Endothelial cell (in vitro differentiated cells): ENCODE measurements around the gene HS2ST1. TPM values are rescaled to one million over a fixed set of nuclear protein-coding genes. Genes with fewer than 3 reads are reported as not detected.
"Not testable (repeated sequence)": the region's sequence is repeated elsewhere in the genome, so short reads cannot be mapped to it uniquely, and the experiment has no call there.

Experiments
- DNase-seq: peaks from one replicate; pipeline ENCODE4 v3.0.0; 2021; ENCODE audit warnings: low spot score
- H3K27ac Mint-ChIP-seq: one replicate; pipeline ENCODE4 v1.8.0; 2021; ENCODE audit warnings: mixed read lengths, inconsistent platforms; ENCODE audit not compliant: unreplicated experiment
- H3K27me3 Mint-ChIP-seq: one replicate; pipeline ENCODE4 v1.8.0; 2021; ENCODE audit warnings: mild to moderate bottlenecking, moderate library complexity, mixed read lengths, inconsistent platforms; ENCODE audit not compliant: unreplicated experiment
- H3K36me3 Mint-ChIP-seq: one replicate; pipeline ENCODE4 v1.8.0; 2021; ENCODE audit warnings: mild to moderate bottlenecking, low read depth, mixed read lengths, inconsistent platforms; ENCODE audit not compliant: unreplicated experiment
- H3K4me1 Mint-ChIP-seq: one replicate; pipeline ENCODE4 v1.8.0; 2021; ENCODE audit warnings: mild to moderate bottlenecking, mixed read lengths, inconsistent platforms; ENCODE audit not compliant: unreplicated experiment
- H3K4me3 Mint-ChIP-seq: one replicate; pipeline ENCODE4 v1.8.0; 2021; ENCODE audit warnings: mild to moderate bottlenecking, mixed read lengths, inconsistent platforms; ENCODE audit not compliant: unreplicated experiment
- H3K9me3 Mint-ChIP-seq: one replicate; pipeline ENCODE4 v1.8.0; 2021; ENCODE audit warnings: mixed read lengths, inconsistent platforms; ENCODE audit not compliant: unreplicated experiment
- long read RNA-seq: library from polyadenylated mRNA; unstranded; transcript quantifications from one replicate; pipeline ENCODE4 v2.0.0, GENCODE V29; 2020; ENCODE audit not compliant: unreplicated experiment
- total RNA-seq: library from RNA; stranded (reverse); fragmentation: NEBNext Ultra II Directional; extraction: Animal tissue kit (Norgen Biotek cat#: 25700); gene quantifications from one replicate; pipeline ENCODE4 v1.2.1, GENCODE V29; 2021; ENCODE audit not compliant: unreplicated experiment
- TF ChIP-seq, protein P1 (sequence below): fragments of 200-600 bp; sonication (generic); IDR thresholded peaks from one replicate; pipeline ENCODE4 v1.5.0; 2021; ENCODE audit warnings: antibody characterized with exemption; ENCODE audit not compliant: unreplicated experiment

Gene HS2ST1
- 22.1 TPM for total RNA-seq
- long read RNA-seq, full-length matches to known transcripts = 5 of 6 reads
- long read RNA-seq, partial matches to known transcripts = 0 of 6 reads
- long read RNA-seq, other reads (novel, unspliced or antisense) = 1 of 6 reads

DNA sequence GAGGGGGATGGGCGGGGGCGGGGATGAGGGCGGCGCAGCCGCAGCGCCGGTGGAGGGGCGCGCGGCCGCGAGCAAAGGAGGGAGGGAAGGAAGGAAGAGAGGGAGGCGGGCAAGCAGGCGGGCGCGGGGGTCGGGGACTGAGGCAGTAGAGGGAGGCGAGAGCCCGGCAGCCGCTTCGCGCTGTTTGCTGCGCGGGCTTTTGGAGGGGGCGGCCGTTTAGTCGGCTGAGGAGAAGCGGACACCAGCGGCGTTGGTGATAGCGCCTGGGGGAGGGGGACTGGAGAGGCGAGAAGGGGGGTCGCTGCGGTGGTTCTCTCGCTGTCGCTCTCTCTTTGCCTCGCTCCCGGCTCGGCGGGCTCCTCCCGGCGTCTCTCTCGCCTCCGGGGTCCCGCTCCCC, at the start of gene HS2ST1:
Gene HS2ST1, plus strand, starts transcription at position 35 of the 397 bp plus-strand sequence.
- Mint-ChIP-seq H3K4me1 (peaks cover 18% of the 10 kb centered on the region), H3K27ac (no peak within 1 kb of the TSS), H3K4me3 (no peak within 1 kb of the TSS), H3K36me3 (peaks cover 14% of the 10 kb centered on the region), H3K9me3 (no peaks in the 10 kb centered on the region), H3K27me3 (peaks cover 5% of the 10 kb centered on the region)
- TF ChIP-seq, protein P1, sequence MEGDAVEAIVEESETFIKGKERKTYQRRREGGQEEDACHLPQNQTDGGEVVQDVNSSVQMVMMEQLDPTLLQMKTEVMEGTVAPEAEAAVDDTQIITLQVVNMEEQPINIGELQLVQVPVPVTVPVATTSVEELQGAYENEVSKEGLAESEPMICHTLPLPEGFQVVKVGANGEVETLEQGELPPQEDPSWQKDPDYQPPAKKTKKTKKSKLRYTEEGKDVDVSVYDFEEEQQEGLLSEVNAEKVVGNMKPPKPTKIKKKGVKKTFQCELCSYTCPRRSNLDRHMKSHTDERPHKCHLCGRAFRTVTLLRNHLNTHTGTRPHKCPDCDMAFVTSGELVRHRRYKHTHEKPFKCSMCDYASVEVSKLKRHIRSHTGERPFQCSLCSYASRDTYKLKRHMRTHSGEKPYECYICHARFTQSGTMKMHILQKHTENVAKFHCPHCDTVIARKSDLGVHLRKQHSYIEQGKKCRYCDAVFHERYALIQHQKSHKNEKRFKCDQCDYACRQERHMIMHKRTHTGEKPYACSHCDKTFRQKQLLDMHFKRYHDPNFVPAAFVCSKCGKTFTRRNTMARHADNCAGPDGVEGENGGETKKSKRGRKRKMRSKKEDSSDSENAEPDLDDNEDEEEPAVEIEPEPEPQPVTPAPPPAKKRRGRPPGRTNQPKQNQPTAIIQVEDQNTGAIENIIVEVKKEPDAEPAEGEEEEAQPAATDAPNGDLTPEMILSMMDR = no peak
- no peak for DNase-seq

DNA sequence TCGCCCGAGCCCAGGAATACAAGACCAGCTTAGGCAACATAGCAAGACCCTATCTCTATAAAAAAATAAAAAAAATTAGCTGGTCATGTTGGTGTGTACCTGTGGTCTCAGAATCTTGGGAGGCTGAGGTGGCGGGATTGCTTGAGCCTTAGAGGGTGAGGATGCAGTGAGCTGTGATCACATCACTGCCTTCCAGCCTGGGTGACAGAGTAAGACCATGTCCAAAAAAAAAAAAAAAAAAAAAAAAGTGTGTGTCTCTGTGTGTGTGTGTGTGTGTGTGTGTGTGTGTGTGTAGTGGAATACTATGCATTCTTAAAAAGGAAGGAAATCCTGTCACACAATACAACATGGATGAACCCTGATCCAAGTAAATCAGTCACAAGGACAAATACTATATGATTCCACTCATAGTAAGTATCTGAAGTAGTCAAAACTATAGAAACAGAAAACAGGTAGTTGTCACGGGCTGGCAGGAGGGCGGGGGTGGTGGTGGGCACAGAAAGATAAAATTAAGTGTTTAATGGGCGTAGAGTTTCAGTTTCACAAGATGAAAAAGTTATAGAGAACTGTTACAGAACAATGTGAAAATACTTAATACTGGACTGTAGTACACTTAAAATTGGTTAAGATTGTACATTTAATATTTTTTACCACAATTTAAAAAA, 48.3 kb upstream of the HS2ST1 start:
- H3K36me3 Mint-ChIP-seq = peaks cover 7% of the 10 kb centered on the region
- no peaks in the 10 kb centered on the region for H3K27me3 Mint-ChIP-seq
- TF ChIP-seq, protein P1 = no peak
- H3K27ac Mint-ChIP-seq = no peak overlapping the region
- no peaks in the 10 kb centered on the region for H3K9me3 Mint-ChIP-seq
- DNase-seq = no peak
- H3K4me3 Mint-ChIP-seq = no peak overlapping the region
- H3K4me1 Mint-ChIP-seq = peaks cover 2% of the 10 kb centered on the region

DNA sequence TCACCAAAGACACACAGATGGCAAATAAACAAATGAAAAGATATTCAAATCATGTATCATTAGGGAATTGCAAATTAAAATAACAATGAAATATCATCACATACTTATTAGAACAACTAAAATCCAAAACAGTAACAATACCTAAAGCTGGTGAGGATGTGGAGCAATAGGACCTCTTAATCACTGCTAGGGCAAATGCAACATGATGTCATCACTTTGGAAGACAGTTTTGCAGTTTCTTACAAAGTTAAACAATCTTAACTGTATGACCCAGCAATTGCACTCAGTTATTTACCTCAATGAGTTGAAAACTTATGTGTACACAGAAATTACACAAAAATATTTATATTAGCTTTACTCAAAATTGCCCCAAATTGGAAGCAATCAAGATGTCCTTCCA, 47.8 kb upstream of the HS2ST1 start:
- Mint-ChIP-seq H3K36me3 (peaks cover 4% of the 10 kb centered on the region), H3K27ac (no peak overlapping the region), H3K4me1 (peaks cover 2% of the 10 kb centered on the region), H3K27me3 (no peaks in the 10 kb centered on the region), H3K4me3 (no peak overlapping the region), H3K9me3 (no peaks in the 10 kb centered on the region)
- TF ChIP-seq, protein P1 = no peak
- DNase-seq = no peak

DNA sequence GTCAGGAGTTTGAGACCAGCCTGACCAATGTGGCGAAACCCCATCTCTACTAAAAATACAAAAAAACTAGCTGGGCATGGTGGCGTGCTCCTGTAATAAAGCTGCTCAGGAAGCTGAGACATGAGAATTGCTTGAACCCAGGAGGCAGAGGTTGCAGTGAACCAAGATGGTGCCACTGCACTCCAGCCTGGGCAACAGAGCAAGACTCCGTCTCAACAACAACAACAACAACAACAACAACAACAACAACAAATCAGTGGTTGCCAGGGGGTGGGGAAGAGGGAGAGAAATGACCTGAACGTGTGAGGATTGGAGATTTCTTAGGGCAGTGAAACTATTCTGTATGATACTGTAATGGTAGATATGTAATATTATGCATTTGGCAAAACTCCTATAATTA, 47.2 kb upstream of the HS2ST1 start:
- not testable (repeated sequence) for H3K36me3 Mint-ChIP-seq, H3K4me3 Mint-ChIP-seq, H3K4me1 Mint-ChIP-seq, H3K27me3 Mint-ChIP-seq, H3K27ac Mint-ChIP-seq, H3K9me3 Mint-ChIP-seq, DNase-seq

DNA sequence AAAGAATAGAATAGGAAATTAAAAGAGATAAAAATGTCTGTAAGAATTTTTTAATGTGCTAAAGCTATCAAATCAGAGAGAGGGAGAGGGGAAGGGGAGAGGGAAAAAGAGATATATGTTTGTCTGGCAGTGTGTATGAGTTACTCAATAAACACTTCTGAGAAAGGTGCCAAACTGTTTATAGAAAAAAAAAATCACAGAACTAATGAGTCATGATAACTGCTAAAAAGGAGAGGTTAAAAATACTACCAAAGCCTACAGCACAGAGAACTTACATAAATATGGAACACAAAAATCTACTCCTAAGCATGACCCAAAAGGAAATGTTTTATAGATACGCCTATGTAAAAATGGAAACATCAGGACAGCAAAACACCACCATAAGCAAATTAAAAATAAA, 46.0 kb upstream of the HS2ST1 start:
- H3K27ac Mint-ChIP-seq = no peak overlapping the region
- H3K9me3 Mint-ChIP-seq = no peaks in the 10 kb centered on the region
- TF ChIP-seq, protein P1 = no peak
- peaks cover 4% of the 10 kb centered on the region for H3K36me3 Mint-ChIP-seq
- no peaks in the 10 kb centered on the region for H3K27me3 Mint-ChIP-seq
- no peak overlapping the region for H3K4me3 Mint-ChIP-seq
- peaks cover 2% of the 10 kb centered on the region for H3K4me1 Mint-ChIP-seq
- DNase-seq = no peak
